ENCODE data around the gene PRCP.

PRCP gene

GRCh38 chr11:82864268-82864667 lies 36.0 kb downstream of the PRCP start:
- TF ChIP-seq SIN3A (IDR thresholded peaks at IDR 0.05; ENCODE audit: borderline replicate concordance, insufficient read depth, low read length): no peak
- no peak for TF ChIP-seq FOXP2 (optimal IDR thresholded peaks at IDR 0.05; ENCODE audit: borderline replicate concordance, extremely low read depth, extremely low read length, insufficient read depth)
- TF ChIP-seq REST (IDR thresholded peaks at IDR 0.05; ENCODE audit: insufficient read depth in 1 of 2, low read depth in 2 of 2, low read length in 2 of 2): no peak
- no peak for TF ChIP-seq TAF1 (IDR thresholded peaks at IDR 0.05; ENCODE audit: borderline replicate concordance, insufficient read depth, low read length)
- TF ChIP-seq POLR2AphosphoS5 (IDR thresholded peaks at IDR 0.05; ENCODE audit: low read depth, low read length): no peak

GRCh38 chr11:82863209-82863608 lies 37.0 kb downstream of the PRCP start:
- TF ChIP-seq POLR2AphosphoS5 (IDR thresholded peaks at IDR 0.05; ENCODE audit: low read depth, low read length) (no peak), REST (IDR thresholded peaks at IDR 0.05; ENCODE audit: insufficient read depth in 1 of 2, low read depth in 2 of 2, low read length in 2 of 2) (no peak), FOXP2 (optimal IDR thresholded peaks at IDR 0.05; ENCODE audit: borderline replicate concordance, extremely low read depth, extremely low read length, insufficient read depth) (no peak)

DNA sequence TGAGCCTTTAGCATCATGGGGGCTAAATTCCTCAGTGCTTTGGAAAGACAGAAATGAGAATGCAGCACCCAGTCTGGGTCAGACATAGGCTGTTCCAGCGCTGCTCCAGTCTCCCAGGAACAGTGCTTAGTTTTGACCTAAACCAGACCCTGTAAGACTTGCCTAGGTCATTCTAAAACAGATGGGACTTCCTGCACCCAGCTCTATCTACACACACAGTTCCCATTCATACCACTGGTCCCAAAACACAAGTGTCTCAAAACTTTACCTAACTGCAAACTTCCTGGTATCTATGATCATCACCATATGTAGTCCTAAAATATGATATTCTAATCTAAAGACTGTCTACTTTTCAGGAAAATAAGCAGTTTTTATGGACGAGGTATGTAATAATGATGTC lies 37.9 kb downstream of the PRCP start:
- no peak for TF ChIP-seq FOXP2 (optimal IDR thresholded peaks at IDR 0.05; ENCODE audit: borderline replicate concordance, extremely low read depth, extremely low read length, insufficient read depth)
- no peak for TF ChIP-seq SIN3A (IDR thresholded peaks at IDR 0.05; ENCODE audit: borderline replicate concordance, insufficient read depth, low read length)
- TF ChIP-seq TAF1 (IDR thresholded peaks at IDR 0.05; ENCODE audit: borderline replicate concordance, insufficient read depth, low read length): no peak
- TF ChIP-seq REST (IDR thresholded peaks at IDR 0.05; ENCODE audit: insufficient read depth in 1 of 2, low read depth in 2 of 2, low read length in 2 of 2): no peak
- TF ChIP-seq POLR2AphosphoS5 (IDR thresholded peaks at IDR 0.05; ENCODE audit: low read depth, low read length): no peak

- no peak for TF ChIP-seq TAF1 (IDR thresholded peaks at IDR 0.05; ENCODE audit: borderline replicate concordance, insufficient read depth, low read length)
- TF ChIP-seq REST (IDR thresholded peaks at IDR 0.05; ENCODE audit: insufficient read depth in 1 of 2, low read depth in 2 of 2, low read length in 2 of 2): no peak
- TF ChIP-seq POLR2AphosphoS5 (IDR thresholded peaks at IDR 0.05; ENCODE audit: low read depth, low read length): no peak
- no peak for TF ChIP-seq FOXP2 (optimal IDR thresholded peaks at IDR 0.05; ENCODE audit: borderline replicate concordance, extremely low read depth, extremely low read length, insufficient read depth)
- no peak for TF ChIP-seq SIN3A (IDR thresholded peaks at IDR 0.05; ENCODE audit: borderline replicate concordance, insufficient read depth, low read length)
These were observed 40.5 kb downstream of the PRCP start for GRCh38 chr11:82859750-82860149.

GRCh38 chr11:82858556-82859091 lies 41.6 kb downstream of the PRCP start:
- TF ChIP-seq TAF1 (IDR thresholded peaks at IDR 0.05; ENCODE audit: borderline replicate concordance, insufficient read depth, low read length) (no peak), FOXP2 (optimal IDR thresholded peaks at IDR 0.05; ENCODE audit: borderline replicate concordance, extremely low read depth, extremely low read length, insufficient read depth) (no peak), SIN3A (IDR thresholded peaks at IDR 0.05; ENCODE audit: borderline replicate concordance, insufficient read depth, low read length) (no peak), POLR2AphosphoS5 (IDR thresholded peaks at IDR 0.05; ENCODE audit: low read depth, low read length) (no peak), REST (IDR thresholded peaks at IDR 0.05; ENCODE audit: insufficient read depth in 1 of 2, low read depth in 2 of 2, low read length in 2 of 2) (no peak)
